GM21619 (cell line): ENCODE results near the gene TLE1.

Experiments used
- ATAC-seq: cut with Tn5 transposase; IDR thresholded peaks from one replicate; pipeline ENCODE4 v1.9.1; 2021; ENCODE audit not compliant: unreplicated experiment

The TLE1 gene

GRCh38 chr9:81556923-81557322, 132.4 kb downstream of the TLE1 start:
- no peak for ATAC-seq

- no peak for ATAC-seq
Measured at GRCh38 chr9:81552581-81552991, 136.8 kb downstream of the TLE1 start.

- ATAC-seq, result no peak
Measured at GRCh38 chr9:81550207-81550583, 139.2 kb downstream of the TLE1 start.

- ATAC-seq, result no peak
Measured at GRCh38 chr9:81549500-81550206, 139.7 kb downstream of the TLE1 start.

GRCh38 chr9:81548911-81549310, 140.4 kb downstream of the TLE1 start:
- no peak for ATAC-seq

- no peak for ATAC-seq
Measured at GRCh38 chr9:81546489-81546888, 142.9 kb downstream of the TLE1 start.

- ATAC-seq, result no peak
Measured at GRCh38 chr9:81543695-81544094, 145.7 kb downstream of the TLE1 start.

GRCh38 chr9:81542118-81542889, 147.0 kb downstream of the TLE1 start:
- no peak for ATAC-seq

GRCh38 chr9:81540142-81540710, 149.1 kb downstream of the TLE1 start:
- no peak for ATAC-seq

GRCh38 chr9:81539317-81539716, 150.0 kb downstream of the TLE1 start:
- ATAC-seq, result no peak

GRCh38 chr9:81538890-81539289, 150.5 kb downstream of the TLE1 start:
- ATAC-seq, result no peak

GRCh38 chr9:81537964-81538363, 151.4 kb downstream of the TLE1 start:
- ATAC-seq, result no peak

- no peak for ATAC-seq
Measured at GRCh38 chr9:81536242-81537025, 152.9 kb downstream of the TLE1 start.

GRCh38 chr9:81535542-81536241, 153.7 kb downstream of the TLE1 start:
- no peak for ATAC-seq

- ATAC-seq, result no peak
Measured at GRCh38 chr9:81534138-81534875, 155.0 kb downstream of the TLE1 start.
